Esophagus mucosa (tissue), 1 donor: ENCODE results near the gene UPK1A. TPM values are rescaled to one million over a fixed set of nuclear protein-coding genes. Genes with fewer than 3 reads are reported as not detected.

ENCODE experiments used
- ATAC-seq: fragments of 200-7000 bp; cut with Tn5 transposase; one replicate; pipeline ENCODE4 v1.9.1; 2020
- total RNA-seq: library from RNA; stranded (reverse); gene quantifications from one replicate; pipeline ENCODE4 v1.2.4, GENCODE V29; 2023
- donor health status: DM: yes; HTN: yes; CAD: no.

UPK1A gene
- total RNA-seq, 1 donor from 2014 or later = 3.8 TPM

DNA sequence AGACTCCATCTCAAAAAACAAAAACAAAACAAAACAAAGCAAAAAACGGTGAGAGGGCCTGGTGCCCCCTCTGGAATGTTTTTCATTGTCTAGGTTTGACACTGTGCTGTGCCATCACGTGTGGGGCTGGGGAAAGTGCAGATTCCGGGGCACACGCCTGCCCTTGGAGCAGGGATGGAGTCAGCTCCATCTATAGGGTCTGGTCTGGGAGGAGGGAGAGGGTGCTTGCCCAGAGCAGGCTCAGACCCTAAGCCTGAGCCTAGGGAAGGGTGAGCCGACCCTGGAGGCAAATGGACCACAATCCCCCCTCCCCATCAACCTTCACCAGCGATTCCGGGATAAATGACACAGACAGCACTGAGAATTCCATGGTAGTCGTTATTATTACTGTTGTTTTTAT lies 27.1 kb downstream of the UPK1A start:
- ATAC-seq = peak; percentile 22

DNA sequence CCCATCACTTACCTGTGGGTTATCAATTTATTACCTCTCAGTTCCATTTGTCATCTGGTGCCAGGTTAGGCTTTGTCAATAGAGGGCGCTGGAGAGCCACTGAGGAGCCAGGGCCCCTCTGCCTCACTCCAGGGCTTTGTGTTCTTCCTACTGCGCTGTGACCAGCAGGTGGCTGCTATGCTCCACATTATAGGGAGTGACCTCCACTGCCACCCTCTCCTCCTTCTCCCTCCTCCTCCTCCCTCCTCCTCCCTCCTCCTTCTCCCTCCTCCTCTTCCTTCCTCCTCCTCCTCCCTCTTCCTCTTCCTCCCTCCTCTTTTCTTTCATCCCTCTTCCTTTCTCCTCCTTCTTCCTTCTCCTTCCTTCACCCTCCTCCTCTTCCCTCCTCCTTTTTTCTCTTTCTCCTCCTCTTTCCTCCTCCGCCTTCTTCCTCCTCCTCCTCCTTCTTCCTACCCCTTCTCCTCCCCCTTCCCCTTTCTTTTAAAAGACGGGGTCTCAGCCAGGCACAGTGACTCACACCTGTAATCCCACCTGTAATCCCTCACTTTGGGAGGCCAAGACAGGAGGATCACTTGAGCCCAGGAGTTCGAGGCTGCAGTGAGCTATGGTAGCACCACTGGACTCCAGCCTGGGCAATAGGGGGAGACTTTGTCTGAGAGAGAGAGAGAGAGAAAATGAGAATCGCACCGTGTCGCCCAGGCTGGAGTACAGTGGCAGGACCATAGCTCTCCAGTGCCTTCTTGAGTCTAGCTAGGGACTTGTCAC lies 27.7 kb downstream of the UPK1A start:
- peak; percentile 99 for ATAC-seq

DNA sequence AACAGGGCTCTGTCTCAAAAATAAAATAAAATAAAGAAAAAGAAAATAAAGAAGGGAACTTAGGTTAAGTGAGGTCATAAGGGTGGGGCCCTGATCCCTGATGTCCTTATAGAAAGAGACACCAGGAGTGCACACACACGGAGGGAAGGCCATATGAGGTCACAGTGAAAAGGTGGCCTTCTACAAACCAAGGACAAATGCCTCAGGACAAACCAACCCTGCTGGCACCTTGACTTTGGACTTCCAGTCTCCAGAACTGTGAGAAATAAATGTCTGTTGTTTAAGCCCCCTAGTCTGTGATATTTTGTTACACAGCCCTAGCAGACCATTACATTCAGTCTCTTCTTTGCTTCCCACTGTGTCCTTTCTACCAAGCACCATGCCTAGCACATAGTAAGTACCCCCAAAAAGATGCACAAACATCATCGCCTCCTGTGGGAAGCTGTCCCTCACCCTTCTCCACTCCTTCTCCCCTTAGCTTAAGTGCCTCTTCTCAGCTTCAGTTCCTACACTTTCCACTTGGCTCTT lies 29.6 kb downstream of the UPK1A start:
- no peak for ATAC-seq

DNA sequence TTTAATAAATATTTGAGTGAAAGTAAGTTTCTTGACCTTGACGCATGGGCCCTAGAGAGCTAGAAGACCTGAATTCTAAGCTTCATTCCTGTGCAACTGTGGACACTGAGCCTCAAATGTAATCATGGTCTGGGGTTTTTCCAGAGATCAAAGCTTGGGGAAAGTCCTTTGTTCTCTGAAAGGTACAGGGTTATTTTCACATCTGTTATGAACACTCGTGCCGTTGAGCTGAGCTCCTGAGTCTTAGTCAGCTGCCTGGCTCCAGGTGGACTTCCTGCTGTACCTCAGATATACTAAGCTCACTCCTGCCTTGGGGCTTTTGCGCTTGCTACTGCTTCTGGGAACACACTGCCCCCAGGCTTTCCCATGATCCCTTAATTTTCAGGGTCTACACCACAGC lies 30.5 kb downstream of the UPK1A start:
- ATAC-seq = no peak

DNA sequence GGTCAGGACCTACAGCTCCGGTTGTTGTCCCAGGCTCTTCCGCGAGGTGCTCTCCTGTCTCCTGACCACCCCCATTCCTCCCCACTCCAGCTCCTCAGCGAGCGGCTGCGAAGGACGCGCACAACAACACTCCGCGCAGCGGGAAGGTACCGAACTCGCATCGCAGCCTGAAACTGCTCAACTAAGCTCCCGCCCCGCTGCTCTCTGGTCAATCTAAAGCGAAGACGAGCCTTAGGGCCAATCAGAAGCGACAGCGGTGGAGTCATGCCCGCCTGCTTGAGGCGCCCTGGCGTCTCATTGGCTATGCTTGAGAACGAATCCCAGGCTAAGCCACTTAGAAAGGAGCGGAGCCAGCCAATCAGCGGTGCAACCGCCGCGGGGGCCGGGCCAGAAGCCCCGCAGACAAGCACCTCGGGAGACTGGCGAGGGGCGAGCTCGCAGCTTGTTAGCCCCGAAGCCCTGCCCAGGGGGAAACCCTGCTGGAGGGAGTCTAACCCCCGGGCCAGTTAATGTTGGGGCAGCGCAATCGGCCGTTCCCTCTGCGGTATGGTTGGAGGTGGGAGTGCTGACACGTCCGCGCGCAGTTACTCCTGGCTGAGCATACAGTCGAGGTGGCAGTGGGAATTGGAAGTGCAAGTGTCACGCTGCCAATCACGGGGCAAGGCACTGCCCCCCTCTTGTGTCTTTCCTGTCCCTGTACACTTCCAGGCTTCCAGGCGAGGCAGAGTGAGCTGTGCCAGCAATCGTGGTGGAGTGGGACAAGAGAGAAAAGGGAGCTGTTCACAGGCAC lies 36.1 kb downstream of the UPK1A start:
- ATAC-seq = peak; percentile 98

DNA sequence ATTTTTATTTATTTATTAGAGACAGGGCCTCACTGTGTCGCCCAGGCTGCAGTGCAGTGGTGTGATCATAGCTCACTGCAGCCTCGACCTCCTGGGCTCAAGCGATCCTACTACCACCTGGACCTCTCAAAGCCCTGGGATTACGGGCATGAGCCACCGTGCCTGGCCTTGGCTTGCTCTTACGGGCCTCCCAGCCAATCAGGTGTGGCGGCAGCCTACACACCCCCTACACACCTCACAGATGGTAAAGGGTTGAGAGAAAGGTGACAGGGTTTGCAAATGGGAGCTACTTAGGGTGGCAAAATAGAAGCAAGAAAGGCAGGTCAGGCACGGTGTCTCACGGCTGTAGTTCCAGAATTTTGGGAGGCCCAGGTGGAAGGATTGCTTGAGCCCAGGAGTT lies 37.0 kb downstream of the UPK1A start:
- peak; percentile 4 for ATAC-seq

DNA sequence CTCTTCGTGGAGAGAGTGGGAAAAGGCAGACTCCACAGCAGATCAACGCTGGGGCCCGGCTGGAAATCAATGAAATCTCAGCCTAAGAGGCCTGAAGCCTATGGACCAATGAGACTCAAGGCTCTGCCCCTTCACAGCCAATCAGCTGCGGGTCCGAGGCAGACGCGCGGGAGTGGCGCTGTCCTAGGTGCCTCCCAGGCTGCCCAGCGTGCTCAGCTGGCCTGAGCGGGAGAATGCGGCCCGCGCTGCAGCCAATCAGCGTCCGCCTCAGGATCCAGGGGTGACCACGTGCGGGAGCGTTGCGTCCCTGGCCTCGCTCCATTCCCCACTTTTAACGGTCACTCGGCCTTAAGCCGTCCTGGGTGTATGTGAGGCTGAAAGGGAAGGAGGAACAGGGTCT lies 37.9 kb downstream of the UPK1A start, which contains the start of gene ZBTB32:
Gene ZBTB32, plus strand, starts transcription at position 341 of the 400 bp plus-strand sequence. CDS start 10,069 bp downstream, outside the sequence.
- no peak for ATAC-seq

DNA sequence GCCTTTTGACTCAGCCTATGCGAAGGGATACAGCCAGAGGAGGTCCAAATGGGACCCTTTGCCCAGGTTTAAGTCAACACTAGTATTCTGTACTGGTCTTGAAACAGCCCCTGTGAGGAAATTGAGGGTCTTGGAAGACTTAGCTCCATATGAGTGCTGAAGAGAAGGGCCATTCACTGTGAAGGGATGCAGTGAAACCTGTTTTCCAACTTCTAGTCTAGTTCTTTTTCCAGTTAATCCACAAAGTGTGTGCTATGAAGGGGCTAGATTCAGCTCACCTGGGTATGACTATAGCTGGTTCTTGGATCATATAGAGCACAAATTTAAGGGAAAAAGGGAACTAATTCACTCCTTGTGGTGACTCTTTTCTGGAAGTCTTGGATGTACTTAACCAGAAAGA lies 42.1 kb downstream of the UPK1A start:
- peak; percentile 22 for ATAC-seq

DNA sequence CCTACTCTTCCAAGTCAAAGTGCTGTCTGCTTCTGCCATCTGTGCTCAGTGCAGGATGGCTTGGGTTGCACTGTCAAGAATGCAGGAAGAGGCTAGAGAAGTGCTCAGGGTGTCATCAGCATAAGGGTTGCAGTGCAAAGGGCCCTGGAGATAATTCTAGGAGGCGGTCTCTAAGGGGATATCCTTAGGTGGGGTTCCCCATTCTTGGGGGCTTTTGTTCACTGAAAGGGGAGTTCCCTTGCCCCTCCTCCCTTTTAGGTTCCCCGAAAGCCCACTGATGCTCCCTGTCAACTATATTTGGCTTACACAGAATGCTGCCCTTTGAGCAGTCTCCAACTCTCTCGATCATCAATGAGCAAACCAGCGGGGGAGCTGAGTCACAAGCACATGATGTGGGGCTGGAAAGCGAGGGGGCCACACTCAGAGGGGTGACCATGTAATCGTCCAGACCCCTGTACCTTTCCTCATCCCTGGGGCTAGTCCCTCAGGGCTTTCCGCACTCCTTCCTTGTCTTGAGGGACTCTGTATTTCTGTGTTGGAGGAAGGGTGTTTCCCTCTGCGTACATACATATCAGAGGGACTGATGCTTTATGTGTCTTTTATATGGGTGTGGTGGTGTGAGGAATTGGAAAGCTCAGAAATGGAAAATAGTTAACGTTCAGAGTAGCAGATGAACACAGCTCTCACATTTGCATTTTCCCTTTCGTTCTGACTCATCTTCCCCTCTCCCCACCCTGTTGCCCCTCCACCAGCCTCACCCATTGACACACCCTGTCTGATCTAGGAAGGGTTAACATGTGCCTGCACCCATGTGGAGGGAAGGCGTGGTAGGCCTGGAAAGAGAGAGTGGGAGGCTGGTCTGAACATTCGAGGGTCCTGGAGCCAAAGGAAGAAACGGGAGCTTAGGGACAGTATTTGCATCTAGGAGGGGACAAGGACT lies 44.7 kb downstream of the UPK1A start:
- ATAC-seq = peak; percentile 51

DNA sequence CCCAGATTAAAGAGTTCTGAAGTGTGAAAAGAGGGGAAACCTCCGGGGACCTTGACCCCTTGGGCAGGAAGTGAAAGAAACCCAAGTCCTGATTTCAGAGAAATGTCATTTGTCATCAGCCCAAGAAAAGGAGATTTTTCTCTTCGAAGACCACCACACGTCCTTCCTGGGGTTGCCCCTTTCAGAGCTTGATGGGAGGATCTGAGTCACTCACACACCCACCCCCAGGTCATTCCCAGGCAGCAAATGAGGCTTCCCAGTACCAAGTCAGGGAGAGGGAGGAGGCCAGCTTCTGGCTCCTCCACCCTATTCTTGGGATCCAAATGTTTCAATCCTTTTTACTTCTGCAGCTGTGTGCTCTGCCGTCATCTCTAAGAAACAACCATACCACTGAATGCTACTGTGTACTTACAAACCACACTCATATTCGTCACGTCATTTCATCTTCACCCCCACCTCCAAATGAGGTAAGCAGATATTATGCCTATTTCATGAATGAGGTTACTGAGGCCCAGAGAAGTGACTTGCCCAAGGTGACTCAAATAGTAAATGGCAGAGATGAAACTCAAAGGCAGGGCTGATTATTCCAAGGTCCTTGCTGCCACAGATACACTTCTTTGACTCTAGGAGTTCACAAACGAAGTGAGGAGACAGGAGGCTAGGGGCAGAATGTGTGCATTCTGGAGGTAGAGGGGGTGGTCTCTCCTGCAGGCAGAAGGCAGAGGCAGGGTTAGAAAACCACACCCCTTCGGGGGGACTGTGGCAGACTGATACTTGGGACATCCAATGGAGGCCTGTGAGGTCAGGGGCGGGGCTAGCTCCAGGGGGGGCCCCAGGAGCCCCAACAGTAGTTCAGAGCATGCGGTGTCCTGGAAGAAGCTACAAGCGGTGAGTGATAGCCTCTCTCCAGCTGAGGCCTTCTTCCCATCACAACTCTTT lies 46.5 kb downstream of the UPK1A start:
- ATAC-seq = no peak

DNA sequence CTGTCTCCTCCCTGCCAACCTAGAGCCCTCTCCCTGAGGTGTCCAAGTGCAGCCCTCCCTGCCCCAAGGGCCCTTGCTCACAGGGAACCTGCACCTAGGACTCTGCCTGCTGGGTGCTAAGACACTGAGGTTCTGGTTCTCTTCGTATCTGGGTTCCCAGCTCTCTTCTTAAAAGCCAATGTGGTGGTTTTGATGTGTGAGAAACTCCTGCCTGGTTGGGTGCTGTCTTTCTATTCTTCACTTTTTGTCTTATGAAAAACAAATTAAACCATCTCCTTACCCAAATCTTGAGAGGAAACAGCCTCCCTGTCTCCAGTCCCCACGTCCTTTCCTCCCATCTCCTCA lies 47.2 kb downstream of the UPK1A start:
- no peak for ATAC-seq

DNA sequence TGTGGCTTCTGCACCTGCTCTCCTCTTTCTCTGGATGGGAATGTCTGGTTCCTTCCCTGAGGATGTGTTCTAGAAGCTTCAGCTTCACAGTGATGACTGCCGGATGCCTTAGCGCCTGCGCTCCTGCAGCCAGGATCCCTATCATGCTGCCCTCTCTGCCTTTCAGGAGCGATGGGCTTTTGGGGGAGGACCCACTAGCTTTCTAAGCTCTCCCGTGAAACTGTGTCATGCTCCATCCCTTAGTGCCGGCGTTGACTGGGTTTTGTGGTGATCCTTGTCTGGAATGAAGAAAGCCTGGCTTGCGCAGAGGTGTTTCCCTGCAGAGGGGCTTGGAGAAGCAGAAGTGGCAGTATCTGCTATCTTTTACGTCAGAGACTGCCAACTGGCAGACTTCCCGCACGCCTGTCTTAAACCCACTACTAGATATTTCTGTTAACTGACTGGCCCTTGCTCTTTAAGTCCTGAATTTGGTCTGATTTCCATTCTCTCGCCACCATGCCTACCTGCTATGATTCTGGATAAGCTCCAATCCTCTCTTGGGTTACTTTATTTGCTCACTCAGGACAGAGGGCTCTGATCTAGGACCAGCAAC lies 47.7 kb downstream of the UPK1A start:
- no peak for ATAC-seq

DNA sequence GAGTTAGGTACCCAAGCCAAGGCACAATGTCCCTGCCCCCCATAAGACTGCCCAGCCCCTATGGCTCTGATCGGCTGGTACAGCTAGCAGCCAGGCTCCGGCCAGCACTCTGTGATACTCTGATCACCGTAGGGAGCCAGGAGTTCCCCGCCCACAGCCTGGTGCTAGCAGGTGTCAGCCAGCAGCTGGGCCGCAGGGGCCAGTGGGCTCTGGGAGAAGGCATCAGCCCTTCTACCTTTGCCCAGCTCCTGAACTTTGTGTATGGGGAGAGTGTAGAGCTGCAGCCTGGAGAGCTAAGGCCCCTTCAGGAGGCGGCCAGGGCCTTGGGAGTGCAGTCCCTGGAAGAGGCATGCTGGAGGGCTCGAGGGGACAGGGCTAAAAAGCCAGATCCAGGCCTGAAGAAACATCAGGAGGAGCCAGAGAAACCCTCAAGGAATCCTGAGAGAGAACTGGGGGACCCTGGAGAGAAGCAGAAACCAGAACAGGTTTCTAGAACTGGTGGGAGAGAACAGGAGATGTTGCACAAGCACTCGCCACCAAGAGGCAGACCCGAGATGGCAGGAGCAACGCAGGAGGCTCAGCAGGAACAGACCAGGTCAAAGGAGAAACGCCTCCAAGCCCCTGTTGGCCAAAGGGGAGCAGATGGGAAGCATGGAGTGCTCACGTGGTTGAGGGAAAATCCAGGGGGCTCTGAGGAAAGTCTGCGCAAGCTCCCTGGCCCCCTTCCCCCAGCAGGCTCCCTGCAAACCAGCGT lies 48.5 kb downstream of the UPK1A start:
- ATAC-seq = no peak

DNA sequence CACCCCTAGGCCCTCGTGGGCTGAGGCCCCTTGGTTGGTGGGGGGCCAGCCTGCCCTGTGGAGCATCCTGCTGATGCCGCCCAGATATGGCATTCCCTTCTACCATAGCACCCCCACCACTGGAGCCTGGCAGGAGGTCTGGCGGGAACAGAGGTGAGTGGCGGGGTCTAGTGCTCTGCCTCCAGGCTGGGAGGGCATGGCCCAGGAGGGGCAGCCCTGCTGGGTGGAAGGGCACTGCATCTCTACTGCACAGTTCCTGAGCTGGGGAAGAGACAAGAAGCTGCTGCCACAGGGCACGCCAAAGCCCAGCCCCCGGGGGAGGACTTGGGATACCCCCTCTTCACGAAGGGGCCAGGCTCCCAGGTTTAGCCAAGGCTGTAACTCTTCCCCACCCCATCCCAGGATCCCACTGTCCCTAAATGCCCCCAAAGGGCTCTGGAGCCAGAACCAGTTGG lies 49.1 kb downstream of the UPK1A start:
- ATAC-seq = no peak

DNA sequence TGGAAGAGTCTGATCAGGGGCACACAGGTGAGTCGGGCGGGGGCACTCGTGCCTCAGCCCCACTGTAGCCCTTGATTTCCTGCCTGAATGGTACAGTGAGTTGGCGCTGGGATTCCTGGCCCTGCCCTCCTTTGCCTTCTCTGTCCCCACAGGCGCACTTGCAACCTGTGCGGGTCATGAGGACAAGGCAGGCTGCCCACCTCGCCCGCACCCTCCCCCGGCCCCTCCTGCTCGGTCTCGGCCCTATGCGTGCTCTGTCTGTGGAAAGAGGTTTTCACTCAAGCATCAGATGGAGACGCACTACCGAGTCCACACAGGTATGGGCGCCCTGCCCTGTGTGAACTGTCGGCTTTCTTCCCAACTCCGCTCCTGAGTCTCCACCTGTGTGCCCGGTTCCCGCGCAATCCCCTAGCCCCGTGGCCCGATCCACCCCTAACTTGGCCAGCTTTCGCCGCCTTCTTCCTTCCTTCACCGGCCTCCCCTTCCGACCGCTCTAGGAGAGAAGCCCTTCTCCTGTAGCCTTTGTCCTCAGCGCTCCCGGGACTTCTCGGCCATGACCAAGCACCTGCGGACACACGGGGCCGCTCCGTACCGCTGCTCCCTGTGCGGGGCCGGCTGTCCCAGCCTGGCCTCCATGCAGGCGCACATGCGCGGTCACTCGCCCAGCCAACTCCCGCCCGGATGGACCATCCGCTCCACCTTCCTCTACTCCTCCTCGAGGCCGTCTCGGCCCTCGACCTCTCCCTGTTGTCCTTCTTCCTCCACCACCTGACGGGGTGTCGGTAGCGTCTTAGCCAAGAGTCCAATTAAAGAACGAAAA lies 49.9 kb downstream of the UPK1A start:
- peak; percentile 4 for ATAC-seq

DNA sequence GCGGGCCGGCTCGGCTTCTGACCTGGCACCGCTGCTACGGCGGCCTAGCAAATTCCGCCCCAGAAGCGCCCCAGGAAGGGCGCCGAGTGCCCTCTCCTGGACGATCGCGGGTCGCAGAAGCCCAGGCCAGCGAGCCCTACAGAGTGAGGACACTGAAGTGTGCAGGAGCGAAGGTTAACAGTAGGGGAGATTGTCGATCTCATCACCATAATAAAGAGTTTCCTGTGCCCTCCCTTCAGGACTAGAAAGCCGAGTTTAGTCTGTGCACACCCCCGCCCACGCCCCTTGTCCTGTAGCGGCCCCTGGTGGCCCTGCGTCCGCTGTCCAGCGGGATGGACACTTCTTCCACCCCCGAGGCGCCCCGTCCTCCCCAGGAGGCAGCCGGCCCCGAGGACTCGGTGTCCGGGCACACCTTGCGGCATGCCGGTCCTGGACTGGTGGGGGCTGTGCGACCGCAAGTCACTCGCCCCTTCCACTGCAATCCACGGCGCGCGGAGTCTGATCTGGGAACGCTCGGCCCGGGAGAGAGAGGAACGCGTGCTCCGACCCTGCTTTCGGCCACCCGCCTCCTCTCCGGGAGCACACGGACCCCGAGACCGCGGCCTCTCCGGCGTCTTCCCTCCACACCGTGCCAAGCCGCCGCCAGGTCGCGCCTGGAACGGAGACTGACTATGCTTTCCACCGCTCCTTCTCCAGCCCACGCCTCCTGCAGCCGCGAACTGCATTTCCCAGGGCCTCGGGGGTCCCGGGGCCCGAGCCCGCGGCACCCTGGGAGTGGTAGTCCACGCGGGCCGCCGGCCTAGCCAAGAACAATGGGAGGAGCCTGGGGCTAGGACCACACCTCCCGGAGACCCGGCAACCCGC lies 50.7 kb downstream of the UPK1A start:
- ATAC-seq = peak; percentile 90

DNA sequence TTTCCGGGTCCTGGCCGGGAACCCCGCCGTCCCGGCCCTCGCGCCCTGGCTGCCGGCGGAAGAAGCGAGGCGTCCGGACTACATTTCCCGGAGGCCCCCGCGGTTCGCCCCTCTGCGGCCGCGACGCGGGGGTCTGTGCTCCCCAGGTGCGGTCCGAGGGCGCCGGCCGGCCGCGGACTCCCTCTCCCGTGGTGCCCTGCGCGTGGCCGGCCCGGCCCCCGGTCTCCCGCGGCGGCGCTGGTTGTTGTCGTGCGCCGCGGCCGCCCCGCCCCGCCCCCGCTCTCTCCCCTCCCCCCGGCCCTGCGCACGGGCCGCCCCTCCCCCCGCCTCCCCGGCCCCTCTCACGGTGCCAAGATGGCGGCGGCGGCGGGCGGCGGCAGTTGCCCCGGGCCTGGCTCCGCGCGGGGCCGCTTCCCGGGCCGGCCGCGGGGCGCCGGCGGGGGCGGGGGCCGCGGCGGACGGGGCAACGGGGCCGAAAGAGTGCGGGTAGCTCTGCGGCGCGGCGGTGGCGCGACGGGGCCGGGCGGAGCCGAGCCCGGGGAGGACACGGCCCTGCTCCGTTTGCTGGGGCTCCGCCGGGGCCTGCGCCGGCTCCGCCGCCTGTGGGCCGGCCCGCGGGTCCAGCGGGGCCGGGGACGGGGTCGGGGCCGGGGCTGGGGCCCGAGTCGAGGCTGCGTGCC lies 51.5 kb downstream of the UPK1A start, which contains the start of gene KMT2B:
Gene KMT2B, plus strand, starts transcription at position 339 of the 680 bp plus-strand sequence. Its CDS starts 16 bp downstream, at position 355.
- peak; percentile 74 for ATAC-seq
